ENCODE measurements around the gene PIN1.

Gene PIN1

GRCh38 chr19:9891609-9892373, 56.7 kb downstream of the PIN1 start:
- no peak for TF ChIP-seq CTCF (IDR thresholded peaks at IDR 0.05; ENCODE audit: low read depth, low read length)
- in situ Hi-C loops (cut with HindIII; ENCODE audit: low sequenced_read_pairs), result no loop called here
- no peak for DNase-seq (ENCODE audit: low read depth, low spot score)
- H3K4me3 ChIP-seq (ENCODE audit: low read depth, low read length), result no peak overlapping the region

All from astrocyte of the spinal cord (primary cell).